Uterus (tissue), 2 donors: ENCODE data around the gene NEDD4.

ENCODE experiments used
- CTCF ChIP-seq, 4 experiments: fragments of 200-600 bp in 2 of 4; fragments of 450-650 bp in 2 of 4; sonication (generic) in 2 of 4; IDR thresholded peaks; one replicate each; pipeline ENCODE4 v1.5.1; 2016 to 2019; ENCODE audit warnings: antibody characterized with exemption in 4 of 4, mild to moderate bottlenecking in 2 of 4, moderate library complexity in 1 of 4
- POLR2A ChIP-seq, 2 donors: fragments of 450-650 bp; IDR thresholded peaks; one replicate each; pipeline ENCODE4 v1.6.1; 2016; ENCODE audit warnings: antibody characterized with exemption in 2 of 2, mild to moderate bottlenecking in 1 of 2, moderate library complexity in 1 of 2

- TF ChIP-seq CTCF (IDR thresholded peaks at IDR 0.05), result no peak
- no peak for TF ChIP-seq POLR2A (IDR thresholded peaks at IDR 0.05)
These were observed 193.2 kb downstream of the NEDD4 start for GRCh38 chr15:55800216-55800615.
